Stimulated activated CD8-positive, alpha-beta memory T cell treated with anti-CD3 and anti-CD28 coated beads, Interleukin-4, amount 100 ng/mL, for 24 hours (primary cell): ENCODE data around the gene ONECUT1.

Experiments
- DNase-seq: peaks from one replicate; pipeline ENCODE4 v3.0.0-alpha.2; 2020; ENCODE audit warnings: low read depth

The ONECUT1 gene

GRCh38 chr15:52782514-52782913 lies 7.6 kb downstream of the ONECUT1 start:
- DNase-seq, result no peak

GRCh38 chr15:52780172-52780980 lies 9.8 kb downstream of the ONECUT1 start:
- peak; percentile 39 for DNase-seq

- no peak for DNase-seq
Measured at GRCh38 chr15:52778457-52778856, 11.7 kb downstream of the ONECUT1 start.

- DNase-seq, result no peak
Measured at GRCh38 chr15:52772766-52773165, 17.4 kb downstream of the ONECUT1 start.

- no peak for DNase-seq
Measured at GRCh38 chr15:52765785-52766184, 24.4 kb downstream of the ONECUT1 start.

GRCh38 chr15:52764731-52765130 lies 25.4 kb downstream of the ONECUT1 start:
- DNase-seq, result no peak

GRCh38 chr15:52762621-52763020 lies 27.5 kb downstream of the ONECUT1 start:
- no peak for DNase-seq

- no peak for DNase-seq
Measured at GRCh38 chr15:52760562-52760961, 29.6 kb downstream of the ONECUT1 start.

GRCh38 chr15:52759969-52760368 lies 30.2 kb downstream of the ONECUT1 start:
- DNase-seq, result no peak

- DNase-seq, result no peak
Measured at GRCh38 chr15:52757496-52757895, 32.6 kb downstream of the ONECUT1 start.

GRCh38 chr15:52751522-52751921 lies 38.6 kb downstream of the ONECUT1 start:
- DNase-seq, result no peak

- no peak for DNase-seq
Measured at GRCh38 chr15:52749258-52749657, 40.9 kb downstream of the ONECUT1 start.

GRCh38 chr15:52746162-52746757 lies 43.9 kb downstream of the ONECUT1 start:
- no peak for DNase-seq

GRCh38 chr15:52745326-52746161 lies 44.6 kb downstream of the ONECUT1 start:
- no peak for DNase-seq

GRCh38 chr15:52738311-52738710 lies 51.8 kb downstream of the ONECUT1 start:
- DNase-seq, result no peak

GRCh38 chr15:52737720-52738119 lies 52.4 kb downstream of the ONECUT1 start:
- DNase-seq, result no peak

- DNase-seq, result peak; percentile 22
Measured at GRCh38 chr15:52735231-52736089, 54.7 kb downstream of the ONECUT1 start.

GRCh38 chr15:52734329-52734728 lies 55.8 kb downstream of the ONECUT1 start:
- no peak for DNase-seq

GRCh38 chr15:52733696-52734255 lies 56.4 kb downstream of the ONECUT1 start:
- DNase-seq, result no peak

- no peak for DNase-seq
Measured at GRCh38 chr15:52733088-52733487, 57.0 kb downstream of the ONECUT1 start.

- no peak for DNase-seq
Measured at GRCh38 chr15:52732551-52732950, 57.6 kb downstream of the ONECUT1 start.
